Mammary epithelial cell (primary cell): ENCODE data around the gene SMG9.

Experiments used
- EZH2 ChIP-seq: IDR thresholded peaks from 2 replicates; pipeline ENCODE4 v1.6.1; 2012; ENCODE audit warnings: low read length, inconsistent platforms, borderline replicate concordance
- TF ChIP-seq, protein P1 (sequence below), 2 donors: IDR thresholded peaks in 1 of 2; conservative IDR thresholded peaks in 1 of 2; 2 replicates each; pipeline ENCODE4 v1.5.1; 2011 to 2012; ENCODE audit warnings: inconsistent platforms in 2 of 2, low read length in 2 of 2, mild to moderate bottlenecking in 2 of 2, control low read depth in 1 of 2, low read depth in 1 of 2; ENCODE audit not compliant: insufficient read depth in 1 of 2; ENCODE audit errors: extremely low read depth in 1 of 2

DNA sequence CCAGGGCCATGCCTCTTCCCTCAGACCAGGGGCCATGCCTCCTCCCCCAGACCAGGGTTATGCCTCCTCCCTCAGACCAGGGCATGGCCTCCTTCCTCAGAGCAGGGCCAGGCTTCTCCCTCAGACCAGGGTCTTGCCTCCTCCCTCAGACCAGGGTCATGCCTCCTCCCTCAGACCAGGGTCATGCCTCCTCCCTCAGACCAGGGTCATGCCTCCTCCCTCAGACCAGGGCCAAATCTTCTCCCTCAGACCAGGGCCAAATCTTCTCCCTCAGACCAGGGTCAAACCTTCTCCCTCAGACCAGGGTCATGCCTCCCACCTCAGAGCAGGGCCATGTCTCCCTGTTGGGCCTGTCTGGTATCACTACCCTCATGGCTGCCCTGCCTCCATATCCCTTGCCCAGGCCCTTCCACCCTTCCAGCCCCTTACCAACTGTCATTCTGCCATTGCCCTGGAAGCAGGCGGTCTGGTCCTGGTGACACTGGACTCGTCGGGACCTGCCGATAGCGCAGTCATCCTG lies 43.3 kb upstream of the SMG9 start:
- TF ChIP-seq, protein P1, sequence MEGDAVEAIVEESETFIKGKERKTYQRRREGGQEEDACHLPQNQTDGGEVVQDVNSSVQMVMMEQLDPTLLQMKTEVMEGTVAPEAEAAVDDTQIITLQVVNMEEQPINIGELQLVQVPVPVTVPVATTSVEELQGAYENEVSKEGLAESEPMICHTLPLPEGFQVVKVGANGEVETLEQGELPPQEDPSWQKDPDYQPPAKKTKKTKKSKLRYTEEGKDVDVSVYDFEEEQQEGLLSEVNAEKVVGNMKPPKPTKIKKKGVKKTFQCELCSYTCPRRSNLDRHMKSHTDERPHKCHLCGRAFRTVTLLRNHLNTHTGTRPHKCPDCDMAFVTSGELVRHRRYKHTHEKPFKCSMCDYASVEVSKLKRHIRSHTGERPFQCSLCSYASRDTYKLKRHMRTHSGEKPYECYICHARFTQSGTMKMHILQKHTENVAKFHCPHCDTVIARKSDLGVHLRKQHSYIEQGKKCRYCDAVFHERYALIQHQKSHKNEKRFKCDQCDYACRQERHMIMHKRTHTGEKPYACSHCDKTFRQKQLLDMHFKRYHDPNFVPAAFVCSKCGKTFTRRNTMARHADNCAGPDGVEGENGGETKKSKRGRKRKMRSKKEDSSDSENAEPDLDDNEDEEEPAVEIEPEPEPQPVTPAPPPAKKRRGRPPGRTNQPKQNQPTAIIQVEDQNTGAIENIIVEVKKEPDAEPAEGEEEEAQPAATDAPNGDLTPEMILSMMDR (conservative IDR thresholded peaks at IDR 0.05 in 1 of 2, IDR thresholded peaks at IDR 0.05 in 1 of 2; ENCODE audit: extremely low read depth in 1 of 2, insufficient read depth in 1 of 2, low read depth in 1 of 2, low read length in 2 of 2): no peak
- TF ChIP-seq EZH2: no peak
